NCI-H526 (cell line): ENCODE data around the gene ISG15.

Experiments
- DNase-seq, 2 experiments: peaks; one replicate each; lab custom pipeline; 2025; lab: John Stamatoyannopoulos, UW

ISG15 gene

DNA sequence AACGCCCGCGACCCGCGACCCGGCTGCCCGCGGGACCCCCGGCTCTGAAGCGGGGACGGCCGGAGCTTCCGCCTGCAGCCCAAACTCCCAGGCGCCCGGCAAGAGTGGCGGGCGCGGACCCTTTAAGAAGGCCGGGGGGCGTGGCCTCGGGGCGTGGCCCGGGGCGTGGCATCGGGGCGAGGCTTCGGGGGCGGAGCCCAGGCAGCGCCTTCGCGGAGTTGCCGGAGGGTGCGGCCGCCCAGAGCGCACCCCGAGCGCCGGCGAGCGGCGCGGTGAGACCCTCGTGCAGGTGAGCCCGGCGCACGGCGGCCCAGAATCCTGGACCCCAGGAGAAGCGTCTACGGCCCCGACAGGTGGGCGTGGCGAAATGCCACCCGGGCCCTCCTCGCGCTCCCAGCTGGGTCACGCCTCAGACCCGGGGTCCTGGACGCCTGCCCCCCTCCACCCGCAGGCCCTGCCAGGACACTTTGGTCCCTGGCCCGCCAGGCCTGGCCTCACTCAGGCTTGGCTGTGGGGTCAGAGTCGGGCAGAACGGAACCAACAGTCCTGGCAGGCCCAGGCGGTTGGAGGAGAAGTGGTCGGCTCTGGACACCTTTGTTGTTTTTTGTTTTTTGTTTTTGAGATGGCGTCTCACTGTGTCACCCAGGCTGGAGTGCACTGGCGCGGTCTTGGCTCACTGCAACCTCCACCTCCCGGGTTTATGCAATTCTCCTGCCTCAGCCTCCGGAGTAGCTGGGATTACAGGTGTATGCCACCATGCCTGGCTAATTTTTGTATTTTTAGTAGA lies 46.4 kb downstream of the ISG15 start:
- peak; percentile 39 to 94 for DNase-seq

DNA sequence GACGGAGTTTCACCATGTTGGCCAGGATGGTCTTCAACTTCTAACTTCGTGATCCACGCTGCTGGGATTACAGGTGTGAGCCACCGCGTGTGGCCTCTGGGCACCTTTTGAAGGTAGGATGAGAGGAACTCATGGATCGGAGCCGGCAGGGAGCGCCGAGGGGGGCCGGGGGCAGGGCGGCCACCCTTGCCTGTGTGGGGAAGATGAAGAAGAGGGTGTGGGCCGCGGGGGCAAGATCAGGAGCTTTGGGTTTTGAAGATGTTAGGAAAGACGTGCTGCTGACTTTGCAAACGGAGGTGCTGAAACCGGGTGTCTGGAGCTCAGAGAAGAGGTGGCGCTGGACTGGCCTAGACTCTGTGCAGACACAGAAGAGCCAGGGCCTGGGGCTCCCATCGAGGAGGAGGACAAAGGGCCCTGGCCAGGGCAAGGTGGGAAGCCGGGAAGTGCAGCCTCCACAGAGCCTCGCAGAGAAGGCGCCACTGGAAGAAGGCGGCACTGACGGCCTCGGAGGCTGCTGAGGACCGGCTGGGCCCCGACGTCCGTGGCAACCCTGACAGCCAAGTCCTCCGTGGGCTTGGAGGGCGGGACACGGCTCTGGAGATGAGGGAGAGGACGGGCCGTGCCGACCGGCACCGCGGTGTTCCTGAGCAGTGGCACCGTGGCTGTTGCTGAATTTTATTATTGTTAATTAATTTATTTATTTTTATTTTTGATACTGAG lies 47.1 kb downstream of the ISG15 start:
- DNase-seq = no peak

DNA sequence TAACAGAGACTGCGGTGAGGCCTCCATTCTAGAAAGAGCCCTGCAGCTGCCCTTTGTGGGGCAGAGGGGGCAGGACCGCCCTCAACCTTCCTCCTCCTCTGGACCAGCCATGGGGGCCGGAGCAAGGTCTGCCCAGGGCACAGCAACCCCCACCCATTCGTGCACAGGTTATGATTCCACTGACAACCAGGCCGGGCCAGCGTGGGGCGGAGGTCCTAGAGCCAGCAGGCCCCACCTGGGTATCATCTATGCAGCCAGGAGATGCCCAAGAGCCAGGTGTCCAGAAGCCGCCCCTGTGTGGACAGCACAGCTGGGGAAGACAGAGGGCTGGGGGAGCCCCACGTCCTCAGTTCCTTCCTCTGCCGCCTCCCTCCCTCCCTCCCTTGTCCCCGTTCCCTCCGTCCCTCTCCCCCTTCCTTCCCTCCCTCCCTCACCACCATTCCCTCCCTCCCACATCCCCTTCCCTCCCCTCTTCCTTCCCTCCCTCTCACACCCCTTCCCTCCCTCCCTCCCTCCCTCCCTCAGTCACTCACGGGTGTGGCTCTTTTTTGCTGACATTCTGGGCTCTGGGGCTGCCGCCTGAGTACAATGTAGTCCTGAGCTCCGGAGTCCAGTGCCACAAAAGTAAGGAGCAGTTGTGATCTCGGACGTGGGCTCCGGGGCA lies 48.5 kb downstream of the ISG15 start:
- peak in 1 of 2 experiments; percentile 59 for DNase-seq

DNA sequence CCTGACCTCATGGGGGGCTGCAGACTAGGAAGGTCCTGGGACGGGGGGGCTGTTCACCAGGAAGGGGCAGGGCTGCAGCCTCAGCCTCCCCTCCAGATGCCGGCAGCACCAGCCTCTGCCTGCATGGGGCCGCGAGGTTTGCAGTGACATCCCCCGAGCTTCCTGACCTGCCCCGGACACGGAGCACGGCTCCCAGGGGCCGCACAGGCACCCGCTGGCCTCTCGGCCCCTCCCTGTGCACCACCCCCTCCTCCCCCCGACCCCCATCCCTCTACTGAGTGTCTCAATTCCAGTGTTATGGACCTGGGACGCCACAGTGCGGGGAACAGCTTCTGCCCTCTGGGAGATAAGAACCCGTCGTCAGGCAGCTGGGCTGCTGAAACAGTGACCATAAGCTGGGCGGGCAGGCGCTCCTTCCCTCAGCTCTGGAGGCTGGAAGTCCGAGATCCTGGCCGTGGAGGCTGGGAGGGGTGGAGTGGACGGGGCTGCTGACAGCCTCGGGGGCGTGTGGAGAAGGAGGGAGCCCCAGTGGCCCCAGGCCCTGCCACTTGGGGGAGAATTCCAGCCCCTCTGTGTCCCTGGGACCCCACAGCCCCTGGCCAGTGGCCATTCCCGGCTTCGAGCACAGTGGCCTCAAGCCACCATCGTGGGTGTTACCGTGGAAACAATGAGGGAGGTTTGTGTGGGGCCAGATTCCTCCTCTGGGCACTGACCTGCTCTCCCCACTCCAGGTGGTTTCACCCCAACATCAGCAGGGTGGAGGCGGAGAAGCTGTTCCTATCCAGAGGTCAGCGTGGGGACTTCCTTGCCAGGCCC lies 49.3 kb downstream of the ISG15 start:
- DNase-seq = no peak

GRCh38 chr1:1063261-1063944 lies 50.1 kb downstream of the ISG15 start:
- DNase-seq = no peak
